CD14-positive monocyte (primary cell): ENCODE measurements around the gene HSPH1. TPM values are rescaled to one million over a fixed set of nuclear protein-coding genes. Genes with fewer than 3 reads are reported as not detected.

Experiments
- DNase-seq, 3 donors: peaks; one replicate each; pipeline ENCODE4 v3.0.0-alpha.2; 2011 to 2022
- H2AFZ ChIP-seq: 2 replicates; pipeline ENCODE4 v1.6.0; 2012; ENCODE audit warnings: mild to moderate bottlenecking, low read depth, low read length, inconsistent platforms; ENCODE audit not compliant: insufficient read depth, poor library complexity, severe bottlenecking
- H3K27ac ChIP-seq, 2 donors: 1 replicate in 1 of 2; 2 replicates in 1 of 2; pipeline ENCODE4 v1.5.1; 2012 to 2013; ENCODE audit warnings: low read length in 2 of 2, control low read depth in 1 of 2, inconsistent platforms in 1 of 2, low read depth in 1 of 2, mild to moderate bottlenecking in 1 of 2
- H3K27me3 ChIP-seq, 2 donors: one replicate each; pipeline versions ENCODE4 v1.6.0 to v1.6.1; 2011 to 2013; ENCODE audit warnings: low read length in 2 of 2; ENCODE audit not compliant: control insufficient read depth in 2 of 2, insufficient read depth in 2 of 2
- H3K36me3 ChIP-seq, 2 donors: replicated peaks in 1 of 2; 1 replicate in 1 of 2; 2 replicates in 1 of 2; pipeline versions ENCODE4 v1.5.1 to v1.6.1; 2012 to 2013; ENCODE audit warnings: low read length in 2 of 2, control low read depth in 1 of 2, inconsistent platforms in 1 of 2, mild to moderate bottlenecking in 1 of 2; ENCODE audit not compliant: insufficient read depth in 2 of 2, control insufficient read depth in 1 of 2
- H3K4me1 ChIP-seq, 2 donors: 1 replicate in 1 of 2; 2 replicates in 1 of 2; pipeline versions ENCODE4 v1.5.1 to v1.6.1; 2012 to 2013; ENCODE audit warnings: low read length in 2 of 2, control low read depth in 1 of 2, inconsistent platforms in 1 of 2, mild to moderate bottlenecking in 1 of 2, moderate library complexity in 1 of 2; ENCODE audit not compliant: insufficient read depth in 2 of 2, control insufficient read depth in 1 of 2
- H3K4me2 ChIP-seq: replicated peaks from 2 replicates; pipeline ENCODE3; 2012; ENCODE audit warnings: low read length, moderate library complexity, mild to moderate bottlenecking; ENCODE audit not compliant: poor library complexity, severe bottlenecking; ENCODE audit errors: extremely low read depth
- H3K4me3 ChIP-seq, 3 experiments: fragments of 200-600 bp in 1 of 3; sonication (generic) in 1 of 3; replicated peaks in 1 of 3; 1 replicate in 2 of 3; 2 replicates in 1 of 3; pipeline ENCODE4 v1.5.1; 2011 to 2013; ENCODE audit warnings: low read length in 3 of 3, mild to moderate bottlenecking in 3 of 3, control low read depth in 2 of 3, low read depth in 2 of 3, inconsistent platforms in 1 of 3, moderate library complexity in 1 of 3
- H3K79me2 ChIP-seq: 2 replicates; pipeline ENCODE4 v1.6.0; 2012; ENCODE audit warnings: mild to moderate bottlenecking, control low read depth, inconsistent platforms, low read length, moderate library complexity; ENCODE audit not compliant: insufficient read depth
- H3K9ac ChIP-seq: 2 replicates; pipeline ENCODE4 v1.6.0; 2017; ENCODE audit warnings: low read length, mild to moderate bottlenecking; ENCODE audit not compliant: insufficient read depth, poor library complexity, severe bottlenecking
- H3K9me3 ChIP-seq, 2 donors: replicated peaks in 1 of 2; 1 replicate in 1 of 2; 2 replicates in 1 of 2; pipeline versions ENCODE4 v1.5.1 to v1.6.1; 2012 to 2013; ENCODE audit warnings: low read length in 2 of 2, control low read depth in 1 of 2; ENCODE audit not compliant: control insufficient read depth in 1 of 2, insufficient read depth in 1 of 2
- H4K20me1 ChIP-seq: 2 replicates; pipeline ENCODE4 v1.6.0; 2012; ENCODE audit warnings: mild to moderate bottlenecking, low read length, control low read depth, moderate library complexity; ENCODE audit not compliant: insufficient read depth
- H3K27ac Mint-ChIP-seq, 7 donors: one replicate each; pipeline ENCODE4 v1.8.0; 2020; ENCODE audit warnings: mild to moderate bottlenecking in 7 of 7, mixed read lengths in 7 of 7, moderate library complexity in 6 of 7, inconsistent platforms in 2 of 7
- H3K27me3 Mint-ChIP-seq, 3 donors: one replicate each; pipeline ENCODE4 v1.8.0; 2021 to 2022; ENCODE audit warnings: low read depth in 3 of 3, mild to moderate bottlenecking in 3 of 3, mixed read lengths in 3 of 3, moderate library complexity in 3 of 3, inconsistent platforms in 1 of 3
- H3K36me3 Mint-ChIP-seq, 2 donors: one replicate each; pipeline ENCODE4 v1.8.0; 2020; ENCODE audit warnings: mixed read lengths in 2 of 2, inconsistent platforms in 1 of 2, mild to moderate bottlenecking in 1 of 2
- H3K4me1 Mint-ChIP-seq: one replicate; pipeline ENCODE4 v1.8.0; 2020; ENCODE audit warnings: mild to moderate bottlenecking, mixed read lengths
- H3K4me3 Mint-ChIP-seq, 2 donors: one replicate each; pipeline ENCODE4 v1.8.0; 2020; ENCODE audit warnings: mild to moderate bottlenecking in 2 of 2, mixed read lengths in 2 of 2, moderate library complexity in 1 of 2
- H3K9me3 Mint-ChIP-seq, 7 donors: one replicate each; pipeline ENCODE4 v1.8.0; 2020 to 2022; ENCODE audit warnings: mixed read lengths in 7 of 7, mild to moderate bottlenecking in 6 of 7, moderate library complexity in 6 of 7, inconsistent platforms in 2 of 7
- WGBS: methylation state at CpG from one replicate; pipeline ENCODE4 v1.1.5; 2013; ENCODE audit warnings: missing lambda C conversion rate; ENCODE audit not compliant: insufficient coverage; 5-methylcytosine and 5-hydroxymethylcytosine counted together
- intact Hi-C, 2 donors: fragments of 100-400 bp; cut with micrococcal nuclease; formaldehyde crosslinking; loops; one replicate each; pipeline versions ENCODE4 v1.15.0 to v1.15.1; 2023
- polyA plus RNA-seq, 3 donors: library from polyadenylated mRNA; depleted of rRNA in 1 of 3; unstranded in 2 of 3; stranded (reverse) in 1 of 3; fragments of 300-500 nt in 2 of 3; fragments of >200 nt in 1 of 3; fragmentation: Illumina TruSeq in 2 of 3; gene quantifications; 1 replicate in 2 of 3; 2 replicates in 1 of 3; pipeline ENCODE4 v1.2.3, GENCODE V29; 2012 to 2021
- TF ChIP-seq, protein P1 (sequence below): fragments of 200-600 bp; IDR thresholded peaks from one replicate; pipeline ENCODE4 v1.8.0; 2022; ENCODE audit warnings: antibody characterized with exemption, mild to moderate bottlenecking

HSPH1 gene
- polyA plus RNA-seq, 3 donors = 7.4 to 11.3 (median 9.1) TPM

DNA sequence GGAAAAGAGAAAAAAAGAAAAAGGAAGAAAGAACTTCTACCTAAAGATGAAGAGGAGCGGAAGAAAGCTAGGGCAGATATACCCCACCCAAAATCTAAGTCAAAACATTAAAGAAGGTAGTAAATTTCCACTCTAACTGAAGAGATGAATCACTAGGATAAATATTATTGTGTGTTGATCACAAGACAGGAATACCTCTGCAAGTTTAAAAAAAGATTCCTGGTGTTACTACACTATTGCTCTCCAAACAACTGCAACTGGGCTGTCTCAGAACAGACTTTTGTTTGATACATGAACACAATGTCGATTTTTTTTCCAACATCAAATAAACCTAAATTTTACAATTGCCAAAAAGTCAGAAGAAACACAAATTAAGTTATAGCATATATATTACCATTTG lies 6.8 kb downstream of the HSPH1 start:
- Mint-ChIP-seq H3K4me1 (peaks cover 8% of the 10 kb centered on the region), H3K4me3 (no peak overlapping the region), H3K27ac (no peak overlapping the region), H3K36me3 (peaks cover 64 to 70% of the 10 kb centered on the region in 2 donors), H3K9me3 (no peaks in the 10 kb centered on the region), H3K27me3 (no peaks in the 10 kb centered on the region)
- no peak for DNase-seq
- Histone ChIP-seq H3K9ac (no peak overlapping the region), H2AFZ (no peak overlapping the region), H3K4me2 (no peak overlapping the region), H4K20me1 (peaks cover 9% of the 10 kb centered on the region), H3K27me3 (no peaks in the 10 kb centered on the region), H3K79me2 (peaks cover 37% of the 10 kb centered on the region), H3K36me3 (peaks cover 65 to 79% of the 10 kb centered on the region in 2 donors), H3K4me3 (no peak overlapping the region), H3K27ac (no peak overlapping the region), H3K9me3 (no peaks in the 10 kb centered on the region), H3K4me1 (peaks cover under 1 to 3% of the 10 kb centered on the region in 2 donors)
- intact Hi-C loops = no loop called here
- no CpG with 5 or more reads among the region's 2 CpGs for WGBS
- TF ChIP-seq, protein P1, sequence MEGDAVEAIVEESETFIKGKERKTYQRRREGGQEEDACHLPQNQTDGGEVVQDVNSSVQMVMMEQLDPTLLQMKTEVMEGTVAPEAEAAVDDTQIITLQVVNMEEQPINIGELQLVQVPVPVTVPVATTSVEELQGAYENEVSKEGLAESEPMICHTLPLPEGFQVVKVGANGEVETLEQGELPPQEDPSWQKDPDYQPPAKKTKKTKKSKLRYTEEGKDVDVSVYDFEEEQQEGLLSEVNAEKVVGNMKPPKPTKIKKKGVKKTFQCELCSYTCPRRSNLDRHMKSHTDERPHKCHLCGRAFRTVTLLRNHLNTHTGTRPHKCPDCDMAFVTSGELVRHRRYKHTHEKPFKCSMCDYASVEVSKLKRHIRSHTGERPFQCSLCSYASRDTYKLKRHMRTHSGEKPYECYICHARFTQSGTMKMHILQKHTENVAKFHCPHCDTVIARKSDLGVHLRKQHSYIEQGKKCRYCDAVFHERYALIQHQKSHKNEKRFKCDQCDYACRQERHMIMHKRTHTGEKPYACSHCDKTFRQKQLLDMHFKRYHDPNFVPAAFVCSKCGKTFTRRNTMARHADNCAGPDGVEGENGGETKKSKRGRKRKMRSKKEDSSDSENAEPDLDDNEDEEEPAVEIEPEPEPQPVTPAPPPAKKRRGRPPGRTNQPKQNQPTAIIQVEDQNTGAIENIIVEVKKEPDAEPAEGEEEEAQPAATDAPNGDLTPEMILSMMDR = no peak

DNA sequence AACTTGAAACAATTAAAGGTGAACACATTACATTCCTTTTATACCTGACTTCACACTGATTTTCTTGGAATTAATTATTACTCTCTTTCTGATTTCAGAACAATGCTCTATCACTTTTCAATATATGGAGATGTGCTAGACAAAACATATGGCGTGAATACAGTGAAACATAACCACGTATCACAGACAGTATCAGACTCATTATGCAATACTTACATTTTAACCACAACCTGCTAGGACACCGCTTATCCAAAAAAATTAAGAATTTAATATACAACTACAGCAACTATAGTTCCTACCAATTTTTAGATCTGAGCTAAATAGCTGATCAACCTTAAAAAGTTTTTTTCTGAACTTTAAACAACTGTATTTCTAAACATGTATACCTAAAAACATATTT lies 9.9 kb downstream of the HSPH1 start:
- no peaks in the 10 kb centered on the region for H3K27me3 Mint-ChIP-seq
- H3K9me3 ChIP-seq = no peaks in the 10 kb centered on the region
- DNase-seq = no peak
- no peak overlapping the region for H3K4me2 ChIP-seq
- H3K27ac Mint-ChIP-seq = no peak overlapping the region
- no peak overlapping the region for H3K9ac ChIP-seq
- TF ChIP-seq, protein P1 = no peak
- 0% methylated on average over 2 of the region's 3 CpGs for WGBS
- no peaks in the 10 kb centered on the region for H3K4me1 Mint-ChIP-seq
- peaks cover 76 to 83% of the 10 kb centered on the region in 2 donors for H3K36me3 Mint-ChIP-seq
- H3K4me3 Mint-ChIP-seq = no peak overlapping the region
- peaks cover 88 to 96% of the 10 kb centered on the region in 2 donors for H3K36me3 ChIP-seq
- H3K79me2 ChIP-seq = peaks cover 9% of the 10 kb centered on the region
- no peaks in the 10 kb centered on the region for H3K4me1 ChIP-seq
- no peaks in the 10 kb centered on the region for H3K9me3 Mint-ChIP-seq
- no peak overlapping the region for H3K4me3 ChIP-seq
- no peak overlapping the region for H2AFZ ChIP-seq
- H3K27ac ChIP-seq = no peak overlapping the region
- intact Hi-C loops = no loop called here
- no peaks in the 10 kb centered on the region for H4K20me1 ChIP-seq
- no peaks in the 10 kb centered on the region for H3K27me3 ChIP-seq
